ENCODE data around the gene MBD4.
"Not testable (repeated sequence)": the region's sequence is repeated elsewhere in the genome, so short reads cannot be mapped to it uniquely, and the experiment has no call there.

The MBD4 gene

GRCh38 chr3:129399145-129399894 lies 40.4 kb downstream of the MBD4 start:
- peak; percentile 97 for DNase-seq (ENCODE audit: low read depth)
- peak overlapping the region; percentile 88 for H3K4me3 ChIP-seq (ENCODE audit: low read length)
- TF ChIP-seq, protein P1, sequence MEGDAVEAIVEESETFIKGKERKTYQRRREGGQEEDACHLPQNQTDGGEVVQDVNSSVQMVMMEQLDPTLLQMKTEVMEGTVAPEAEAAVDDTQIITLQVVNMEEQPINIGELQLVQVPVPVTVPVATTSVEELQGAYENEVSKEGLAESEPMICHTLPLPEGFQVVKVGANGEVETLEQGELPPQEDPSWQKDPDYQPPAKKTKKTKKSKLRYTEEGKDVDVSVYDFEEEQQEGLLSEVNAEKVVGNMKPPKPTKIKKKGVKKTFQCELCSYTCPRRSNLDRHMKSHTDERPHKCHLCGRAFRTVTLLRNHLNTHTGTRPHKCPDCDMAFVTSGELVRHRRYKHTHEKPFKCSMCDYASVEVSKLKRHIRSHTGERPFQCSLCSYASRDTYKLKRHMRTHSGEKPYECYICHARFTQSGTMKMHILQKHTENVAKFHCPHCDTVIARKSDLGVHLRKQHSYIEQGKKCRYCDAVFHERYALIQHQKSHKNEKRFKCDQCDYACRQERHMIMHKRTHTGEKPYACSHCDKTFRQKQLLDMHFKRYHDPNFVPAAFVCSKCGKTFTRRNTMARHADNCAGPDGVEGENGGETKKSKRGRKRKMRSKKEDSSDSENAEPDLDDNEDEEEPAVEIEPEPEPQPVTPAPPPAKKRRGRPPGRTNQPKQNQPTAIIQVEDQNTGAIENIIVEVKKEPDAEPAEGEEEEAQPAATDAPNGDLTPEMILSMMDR (conservative IDR thresholded peaks at IDR 0.05; ENCODE audit: low read length) = peak; percentile 84

- DNase-seq (ENCODE audit: low read depth) = peak; percentile 31
- H3K4me3 ChIP-seq (ENCODE audit: low read length) = peak overlapping the region; percentile 88
- TF ChIP-seq, protein P1 (conservative IDR thresholded peaks at IDR 0.05; ENCODE audit: low read length) = no peak
Measured at GRCh38 chr3:129398803-129399144, 41.0 kb downstream of the MBD4 start.

GRCh38 chr3:129393760-129394564 lies 45.8 kb downstream of the MBD4 start:
- DNase-seq (ENCODE audit: low read depth); H3K4me3 ChIP-seq (ENCODE audit: low read length): not testable (repeated sequence)

GRCh38 chr3:129393271-129393670 lies 46.5 kb downstream of the MBD4 start:
- TF ChIP-seq, protein P1 (conservative IDR thresholded peaks at IDR 0.05; ENCODE audit: low read length) = no peak
- no peak for DNase-seq (ENCODE audit: low read depth)
- no peak overlapping the region for H3K4me3 ChIP-seq (ENCODE audit: low read length)

DNA sequence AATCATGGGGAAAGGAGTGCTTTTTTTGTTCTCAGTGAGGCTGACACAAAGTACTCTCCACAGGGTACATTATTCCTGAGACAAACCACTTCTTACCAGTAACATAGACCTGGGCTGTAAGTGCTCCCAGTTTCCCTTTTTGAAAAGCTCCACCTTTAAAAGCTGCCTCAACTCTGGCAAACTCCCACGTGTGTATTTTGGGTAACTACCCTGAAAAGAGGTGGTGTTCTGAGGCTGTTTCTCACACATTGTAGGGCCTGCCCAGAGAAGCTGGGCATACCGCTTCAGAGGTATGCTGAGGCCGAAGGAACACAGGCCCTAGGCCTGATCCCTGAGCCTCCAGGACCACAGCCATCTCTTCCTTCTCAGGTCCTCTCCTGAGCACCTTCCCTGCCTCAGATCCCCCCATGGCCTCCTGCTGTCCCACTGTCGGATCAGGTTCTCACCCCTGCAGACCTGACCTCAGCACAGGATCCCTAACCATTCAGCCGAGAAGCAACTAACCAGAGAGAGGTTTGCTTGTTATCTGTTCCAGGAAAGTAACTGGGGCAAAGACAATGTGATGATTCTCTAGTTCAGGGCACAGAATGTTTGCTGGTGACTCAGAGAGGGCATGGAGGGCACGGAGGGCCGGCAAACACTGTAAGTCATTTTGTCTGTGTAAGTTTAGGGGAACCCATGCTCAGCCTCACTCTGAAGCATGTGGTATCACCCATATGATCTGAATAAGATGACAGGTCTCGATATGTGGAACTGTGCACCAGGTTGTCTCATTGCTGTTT lies 47.5 kb downstream of the MBD4 start:
- H3K4me3 ChIP-seq (ENCODE audit: low read length) = not testable (repeated sequence)

GRCh38 chr3:129391583-129391982 lies 48.2 kb downstream of the MBD4 start:
- not testable (repeated sequence) for DNase-seq (ENCODE audit: low read depth); H3K4me3 ChIP-seq (ENCODE audit: low read length)

More for the DNA sequence above, 47.5 kb downstream of the MBD4 start:
- DNase-seq (ENCODE audit: low read depth) = not testable (repeated sequence)

- TF ChIP-seq, protein P1 (conservative IDR thresholded peaks at IDR 0.05; ENCODE audit: low read length) = no peak
Measured at GRCh38 chr3:129389572-129389937, 50.2 kb downstream of the MBD4 start.

DNA sequence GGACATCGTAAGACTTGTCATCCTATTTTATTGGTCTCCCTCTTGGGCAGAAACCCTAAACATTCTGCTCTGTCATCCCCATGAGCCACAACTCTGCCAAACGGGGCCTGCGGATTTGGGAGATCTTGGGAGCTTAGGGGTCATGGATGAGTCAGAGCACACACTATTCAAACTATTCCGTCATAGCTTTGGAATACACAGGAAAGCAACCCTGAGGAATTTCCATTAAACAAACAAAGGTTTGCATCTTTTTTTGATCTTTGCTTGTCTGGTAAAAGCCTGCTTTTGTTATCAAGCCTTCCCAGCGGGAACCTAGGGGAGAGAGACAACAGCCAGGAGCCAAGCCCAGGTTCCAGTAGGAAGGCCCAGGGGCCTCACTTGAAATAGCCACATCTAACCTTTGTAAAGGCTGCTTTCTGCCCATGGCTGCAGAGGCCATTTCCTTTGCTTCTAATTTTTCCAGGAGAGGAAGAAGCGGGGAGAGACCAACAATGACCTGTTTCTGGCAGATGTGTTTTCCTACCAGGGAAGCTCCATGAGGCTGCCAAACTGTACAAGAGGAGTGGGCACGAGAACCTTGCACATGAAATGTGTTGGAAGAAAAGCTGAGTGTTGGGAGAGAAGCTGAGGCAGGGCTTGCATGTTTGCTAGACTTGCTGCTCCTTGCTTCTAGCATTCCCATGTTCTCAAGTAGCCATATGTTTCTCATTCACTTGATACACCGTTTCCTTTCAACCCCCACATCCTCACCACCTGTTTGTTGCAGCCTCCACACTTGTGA lies 50.8 kb downstream of the MBD4 start:
- peak; percentile 72 for DNase-seq (ENCODE audit: low read depth)
- H3K4me3 ChIP-seq (ENCODE audit: low read length) = not testable (repeated sequence)

More at GRCh38 chr3:129389572-129389937, 50.2 kb downstream of the MBD4 start:
- no peak for DNase-seq (ENCODE audit: low read depth)
- no peak overlapping the region for H3K4me3 ChIP-seq (ENCODE audit: low read length)
